Liver (tissue), 9 donors: ENCODE data around the gene CEACAM1. TPM values are rescaled to one million over a fixed set of nuclear protein-coding genes. Genes with fewer than 3 reads are reported as not detected.

Experiments
- DNase-seq: peaks from one replicate; pipeline ENCODE4 v3.0.0-alpha.2; 2017; ENCODE audit warnings: low spot score
- H3K27ac ChIP-seq, 2 donors: one replicate each; pipeline ENCODE4 v1.7.0; 2013; ENCODE audit warnings: inconsistent platforms in 2 of 2, low read length in 2 of 2, control low read depth in 1 of 2, low read depth in 1 of 2, mild to moderate bottlenecking in 1 of 2
- H3K27me3 ChIP-seq, 4 donors: one replicate each; pipeline versions ENCODE4 v1.6.1 to v1.7.0; 2013; ENCODE audit warnings: low read length in 3 of 4, inconsistent platforms in 1 of 4, mild to moderate bottlenecking in 1 of 4, moderate library complexity in 1 of 4; ENCODE audit not compliant: control insufficient read depth in 4 of 4, insufficient read depth in 4 of 4
- H3K36me3 ChIP-seq, 4 donors: one replicate each; pipeline versions ENCODE4 v1.6.1 to v1.7.0; 2013; ENCODE audit warnings: low read length in 3 of 4, mild to moderate bottlenecking in 3 of 4, low read depth in 1 of 4, moderate library complexity in 1 of 4; ENCODE audit not compliant: control insufficient read depth in 4 of 4, insufficient read depth in 3 of 4
- H3K4me1 ChIP-seq, 4 donors: one replicate each; pipeline versions ENCODE4 v1.6.1 to v1.7.0; 2013; ENCODE audit warnings: low read length in 3 of 4, mild to moderate bottlenecking in 3 of 4, moderate library complexity in 1 of 4; ENCODE audit not compliant: control insufficient read depth in 4 of 4, insufficient read depth in 4 of 4
- H3K4me3 ChIP-seq, 3 donors: one replicate each; pipeline versions ENCODE4 v1.6.1 to v1.7.0; 2013; ENCODE audit warnings: low read length in 3 of 3, control low read depth in 1 of 3, low read depth in 1 of 3, mild to moderate bottlenecking in 1 of 3
- H3K9ac ChIP-seq, 2 donors: one replicate each; pipeline ENCODE4 v1.7.0; 2013; ENCODE audit warnings: low read length in 2 of 2, mild to moderate bottlenecking in 2 of 2, moderate library complexity in 2 of 2, control low read depth in 1 of 2, low read depth in 1 of 2
- H3K9me3 ChIP-seq, 4 donors: one replicate each; pipeline versions ENCODE4 v1.6.1 to v1.7.0; 2013; ENCODE audit warnings: low read length in 3 of 4; ENCODE audit not compliant: control insufficient read depth in 4 of 4
- ATF3 ChIP-seq: IDR thresholded peaks from 2 replicates; pipeline ENCODE4 v1.6.1; 2016; ENCODE audit warnings: antibody characterized with exemption
- CTCF ChIP-seq: fragments of 150-350 bp; IDR thresholded peaks from 2 replicates; pipeline ENCODE4 v1.5.1; 2017; ENCODE audit warnings: improper control_type of control experiment, low read depth, low read length; ENCODE audit not compliant: missing input control
- EGR1 ChIP-seq, 2 donors: IDR thresholded peaks; 2 replicates each; pipeline ENCODE4 v1.6.1; 2016 to 2018; ENCODE audit warnings: antibody characterized with exemption in 2 of 2, low read depth in 2 of 2
- FOXA1 ChIP-seq: IDR thresholded peaks from 2 replicates; pipeline ENCODE4 v1.6.1; 2016; ENCODE audit warnings: antibody characterized with exemption
- FOXA2 ChIP-seq: IDR thresholded peaks from 2 replicates; pipeline ENCODE4 v1.6.1; 2016; ENCODE audit warnings: antibody characterized with exemption
- GABPA ChIP-seq, 2 donors: IDR thresholded peaks in 1 of 2; conservative IDR thresholded peaks in 1 of 2; 2 replicates each; pipeline ENCODE4 v1.6.1; 2016; ENCODE audit warnings: antibody characterized with exemption in 2 of 2, mild to moderate bottlenecking in 1 of 2, moderate library complexity in 1 of 2
- HNF4A ChIP-seq, 2 donors: conservative IDR thresholded peaks; 2 replicates each; pipeline ENCODE4 v1.6.1; 2016; ENCODE audit warnings: antibody characterized with exemption in 2 of 2, mild to moderate bottlenecking in 2 of 2
- HNF4G ChIP-seq: IDR thresholded peaks from 2 replicates; pipeline ENCODE4 v1.6.1; 2016; ENCODE audit warnings: antibody characterized with exemption
- JUND ChIP-seq, 2 donors: IDR thresholded peaks; 2 replicates each; pipeline ENCODE4 v1.6.1; 2016; ENCODE audit warnings: antibody characterized with exemption in 2 of 2
- NR2F2 ChIP-seq: IDR thresholded peaks from 2 replicates; pipeline ENCODE4 v1.6.1; 2016; ENCODE audit warnings: antibody characterized with exemption
- RAD21 ChIP-seq, 2 donors: IDR thresholded peaks; 2 replicates each; pipeline ENCODE4 v1.6.1; 2016; ENCODE audit warnings: antibody characterized with exemption in 2 of 2, mild to moderate bottlenecking in 2 of 2
- REST ChIP-seq: IDR thresholded peaks from 2 replicates; pipeline ENCODE4 v1.6.1; 2016; ENCODE audit warnings: antibody characterized with exemption, mild to moderate bottlenecking
- RXRA ChIP-seq, 2 donors: IDR thresholded peaks; 2 replicates each; pipeline ENCODE4 v1.6.1; 2017 to 2018; ENCODE audit warnings: antibody characterized with exemption in 2 of 2, mild to moderate bottlenecking in 1 of 2
- SP1 ChIP-seq: IDR thresholded peaks from 2 replicates; pipeline ENCODE4 v1.6.1; 2018; ENCODE audit warnings: antibody characterized with exemption, mild to moderate bottlenecking
- TAF1 ChIP-seq: conservative IDR thresholded peaks from 2 replicates; pipeline ENCODE4 v1.6.1; 2016; ENCODE audit warnings: antibody characterized with exemption, mild to moderate bottlenecking
- YY1 ChIP-seq: IDR thresholded peaks from 2 replicates; pipeline ENCODE4 v1.6.1; 2016; ENCODE audit warnings: antibody characterized with exemption, mild to moderate bottlenecking
- WGBS: extraction: QIAGEN DNeasy Blood & Tissue Kit; methylation state at CpG from one replicate; pipeline ENCODE4 v1.1.7; 2013; 5-methylcytosine and 5-hydroxymethylcytosine counted together
- polyA plus RNA-seq, 2 donors: library from polyadenylated mRNA; stranded (reverse) in 1 of 2; unstranded in 1 of 2; fragments of 200-250 nt in 1 of 2; fragments of >200 nt in 1 of 2; fragmentation: Nextera tagmentation in 1 of 2; extraction: Ambion mirVana in 1 of 2; gene quantifications; one replicate each; pipeline versions ENCODE4 v1.2.1 to v1.2.3, GENCODE V29; 2013 to 2015
- total RNA-seq, 2 donors: library from RNA; depleted of rRNA; stranded (reverse); fragments of >200 nt; gene quantifications; one replicate each; pipeline ENCODE4 v1.2.3, GENCODE V29; 2014
- TF ChIP-seq, protein P1 (sequence below): IDR thresholded peaks from 2 replicates; pipeline ENCODE4 v1.6.1; 2016; ENCODE audit warnings: antibody characterized with exemption
- TF ChIP-seq, protein P2 (sequence below): IDR thresholded peaks from 2 replicates; pipeline ENCODE4 v1.6.1; 2016; ENCODE audit warnings: antibody characterized with exemption
- donor health status: healthy.
- donor health status: healthy.
- donor health status: healthy.
- donor health status: healthy.
- donor health status: healthy.

Gene CEACAM1
- total and polyA plus RNA-seq, 4 donors = 8.3 to 36.7 (median 26.8) TPM

- H3K9ac ChIP-seq = no peak overlapping the region
- TF ChIP-seq JUND (IDR thresholded peaks at IDR 0.05) (no peak), REST (no peak), HNF4G (no peak), YY1 (no peak), RXRA (IDR thresholded peaks at IDR 0.05) (no peak), FOXA1 (no peak), TAF1 (no peak), FOXA2 (no peak), EGR1 (IDR thresholded peaks at IDR 0.05; ENCODE audit: low read depth in 2 of 2) (no peak), SP1 (no peak), ATF3 (no peak), HNF4A (conservative IDR thresholded peaks at IDR 0.05) (no peak), CTCF (no peak), GABPA (IDR thresholded peaks at IDR 0.05 in 1 of 2, conservative IDR thresholded peaks at IDR 0.05 in 1 of 2) (no peak), RAD21 (IDR thresholded peaks at IDR 0.05) (no peak), NR2F2 (no peak)
- TF ChIP-seq, protein P1, sequence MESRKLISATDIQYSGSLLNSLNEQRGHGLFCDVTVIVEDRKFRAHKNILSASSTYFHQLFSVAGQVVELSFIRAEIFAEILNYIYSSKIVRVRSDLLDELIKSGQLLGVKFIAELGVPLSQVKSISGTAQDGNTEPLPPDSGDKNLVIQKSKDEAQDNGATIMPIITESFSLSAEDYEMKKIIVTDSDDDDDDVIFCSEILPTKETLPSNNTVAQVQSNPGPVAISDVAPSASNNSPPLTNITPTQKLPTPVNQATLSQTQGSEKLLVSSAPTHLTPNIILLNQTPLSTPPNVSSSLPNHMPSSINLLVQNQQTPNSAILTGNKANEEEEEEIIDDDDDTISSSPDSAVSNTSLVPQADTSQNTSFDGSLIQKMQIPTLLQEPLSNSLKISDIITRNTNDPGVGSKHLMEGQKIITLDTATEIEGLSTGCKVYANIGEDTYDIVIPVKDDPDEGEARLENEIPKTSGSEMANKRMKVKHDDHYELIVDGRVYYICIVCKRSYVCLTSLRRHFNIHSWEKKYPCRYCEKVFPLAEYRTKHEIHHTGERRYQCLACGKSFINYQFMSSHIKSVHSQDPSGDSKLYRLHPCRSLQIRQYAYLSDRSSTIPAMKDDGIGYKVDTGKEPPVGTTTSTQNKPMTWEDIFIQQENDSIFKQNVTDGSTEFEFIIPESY = no peak
- TF ChIP-seq, protein P2, sequence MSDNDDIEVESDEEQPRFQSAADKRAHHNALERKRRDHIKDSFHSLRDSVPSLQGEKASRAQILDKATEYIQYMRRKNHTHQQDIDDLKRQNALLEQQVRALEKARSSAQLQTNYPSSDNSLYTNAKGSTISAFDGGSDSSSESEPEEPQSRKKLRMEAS = no peak
Measured at GRCh38 chr19:42487798-42488178, 40.5 kb downstream of the CEACAM1 start.

More at GRCh38 chr19:42487798-42488178, 40.5 kb downstream of the CEACAM1 start:
- Histone ChIP-seq H3K27me3 (no peaks in the 10 kb centered on the region), H3K9me3 (no peaks in the 10 kb centered on the region), H3K36me3 (no peaks in the 10 kb centered on the region), H3K4me1 (peaks cover 0 to 5% (median 0%) of the 10 kb centered on the region in 4 donors), H3K4me3 (no peak overlapping the region), H3K27ac (no peak overlapping the region)
- 91% methylated on average over 3 of the region's 3 CpGs for WGBS
- no peak for DNase-seq
